ENCODE results near the gene PSMB5. TPM values are rescaled to one million over a fixed set of nuclear protein-coding genes. Genes with fewer than 3 reads are reported as not detected.

The PSMB5 gene
- total and polyA plus RNA-seq, 2 of the 13 experiments (the other 11 are each of a cell fraction or from before 2014, with no cell fraction given), result 705 to 871 TPM

DNA sequence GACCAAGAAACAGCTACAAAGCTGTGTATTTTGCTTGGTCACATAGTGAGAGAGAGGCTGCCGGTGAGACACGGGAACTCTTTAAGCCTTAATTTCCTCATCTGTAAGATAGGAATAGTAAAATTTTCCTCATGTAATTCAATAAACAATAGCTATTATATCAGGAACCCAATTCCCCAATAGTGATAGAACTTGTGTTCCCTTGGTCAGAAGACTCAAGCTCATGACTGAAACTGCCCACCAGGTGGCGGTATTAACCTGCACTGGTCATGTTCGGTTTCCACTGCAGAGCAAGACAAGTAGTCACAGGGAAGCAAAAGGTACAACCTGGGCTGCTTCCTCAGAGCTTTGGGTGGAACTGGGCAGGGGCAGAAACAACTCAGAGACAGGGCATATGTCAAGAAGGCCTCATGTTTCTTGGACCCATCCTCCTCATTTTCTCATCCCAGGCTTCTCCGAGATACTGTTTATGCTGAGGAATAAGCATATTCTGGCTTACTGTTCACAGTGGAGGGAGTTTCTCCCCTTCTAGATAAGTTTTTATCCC is 48.1 kb downstream of the PSMB5 start (continued):
- TF ChIP-seq IKZF5 (CRISPR knock-in tag; IDR thresholded peaks at IDR 0.05), result peak; percentile 66; the same call in 1 of the 2 replicates
- no peak for TF ChIP-seq ZNF652 (CRISPR knock-in tag; IDR thresholded peaks at IDR 0.05; ENCODE audit: borderline replicate concordance, low read depth)
- TF ChIP-seq GFI1 (CRISPR knock-in tag; IDR thresholded peaks at IDR 0.05; ENCODE audit: borderline replicate concordance), result no peak
- 0 out of 2 replicates have a peak, but pooled peaks have one; percentile 54 for TF ChIP-seq ETV6 (CRISPR knock-in tag; conservative IDR thresholded peaks at IDR 0.05)
- no peak for TF ChIP-seq ZBTB10 (CRISPR knock-in tag; IDR thresholded peaks at IDR 0.05; ENCODE audit: borderline replicate concordance)
- TF ChIP-seq, protein P1, sequence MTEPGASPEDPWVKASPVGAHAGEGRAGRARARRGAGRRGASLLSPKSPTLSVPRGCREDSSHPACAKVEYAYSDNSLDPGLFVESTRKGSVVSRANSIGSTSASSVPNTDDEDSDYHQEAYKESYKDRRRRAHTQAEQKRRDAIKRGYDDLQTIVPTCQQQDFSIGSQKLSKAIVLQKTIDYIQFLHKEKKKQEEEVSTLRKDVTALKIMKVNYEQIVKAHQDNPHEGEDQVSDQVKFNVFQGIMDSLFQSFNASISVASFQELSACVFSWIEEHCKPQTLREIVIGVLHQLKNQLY (CRISPR knock-in tag; IDR thresholded peaks at IDR 0.05), result no peak
- peak; percentile 44; the same call in 1 of the 2 replicates for TF ChIP-seq ZNF619 (CRISPR knock-in tag; IDR thresholded peaks at IDR 0.05)
- no peak for TF ChIP-seq SRSF9 (IDR thresholded peaks at IDR 0.05; ENCODE audit: borderline replicate concordance, insufficient read depth, low read depth, low read length, poor library complexity, severe bottlenecking)
- no peak for TF ChIP-seq KLF13 (CRISPR knock-in tag; IDR thresholded peaks at IDR 0.05)
- peak; percentile 80; the same call in 1 of the 2 replicates for TF ChIP-seq HOMEZ (CRISPR knock-in tag; IDR thresholded peaks at IDR 0.05; ENCODE audit: low read depth)
- TF ChIP-seq HOXD1 (CRISPR knock-in tag; IDR thresholded peaks at IDR 0.05), result no peak
- TF ChIP-seq PTBP1 (IDR thresholded peaks at IDR 0.05; ENCODE audit: low read depth, low read length, poor library complexity, severe bottlenecking), result no peak
- peak; percentile 65; the same call in 1 of the 2 replicates for TF ChIP-seq ZNF350 (CRISPR knock-in tag; IDR thresholded peaks at IDR 0.05; ENCODE audit: borderline replicate concordance, low read depth)
- TF ChIP-seq SKI (IDR thresholded peaks at IDR 0.05; ENCODE audit: partially characterized antibody), result no peak
- TF ChIP-seq PAF1 (CRISPR knock-in tag; IDR thresholded peaks at IDR 0.05), result no peak
- TF ChIP-seq, protein P2, sequence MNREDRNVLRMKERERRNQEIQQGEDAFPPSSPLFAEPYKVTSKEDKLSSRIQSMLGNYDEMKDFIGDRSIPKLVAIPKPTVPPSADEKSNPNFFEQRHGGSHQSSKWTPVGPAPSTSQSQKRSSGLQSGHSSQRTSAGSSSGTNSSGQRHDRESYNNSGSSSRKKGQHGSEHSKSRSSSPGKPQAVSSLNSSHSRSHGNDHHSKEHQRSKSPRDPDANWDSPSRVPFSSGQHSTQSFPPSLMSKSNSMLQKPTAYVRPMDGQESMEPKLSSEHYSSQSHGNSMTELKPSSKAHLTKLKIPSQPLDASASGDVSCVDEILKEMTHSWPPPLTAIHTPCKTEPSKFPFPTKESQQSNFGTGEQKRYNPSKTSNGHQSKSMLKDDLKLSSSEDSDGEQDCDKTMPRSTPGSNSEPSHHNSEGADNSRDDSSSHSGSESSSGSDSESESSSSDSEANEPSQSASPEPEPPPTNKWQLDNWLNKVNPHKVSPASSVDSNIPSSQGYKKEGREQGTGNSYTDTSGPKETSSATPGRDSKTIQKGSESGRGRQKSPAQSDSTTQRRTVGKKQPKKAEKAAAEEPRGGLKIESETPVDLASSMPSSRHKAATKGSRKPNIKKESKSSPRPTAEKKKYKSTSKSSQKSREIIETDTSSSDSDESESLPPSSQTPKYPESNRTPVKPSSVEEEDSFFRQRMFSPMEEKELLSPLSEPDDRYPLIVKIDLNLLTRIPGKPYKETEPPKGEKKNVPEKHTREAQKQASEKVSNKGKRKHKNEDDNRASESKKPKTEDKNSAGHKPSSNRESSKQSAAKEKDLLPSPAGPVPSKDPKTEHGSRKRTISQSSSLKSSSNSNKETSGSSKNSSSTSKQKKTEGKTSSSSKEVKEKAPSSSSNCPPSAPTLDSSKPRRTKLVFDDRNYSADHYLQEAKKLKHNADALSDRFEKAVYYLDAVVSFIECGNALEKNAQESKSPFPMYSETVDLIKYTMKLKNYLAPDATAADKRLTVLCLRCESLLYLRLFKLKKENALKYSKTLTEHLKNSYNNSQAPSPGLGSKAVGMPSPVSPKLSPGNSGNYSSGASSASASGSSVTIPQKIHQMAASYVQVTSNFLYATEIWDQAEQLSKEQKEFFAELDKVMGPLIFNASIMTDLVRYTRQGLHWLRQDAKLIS (CRISPR knock-in tag; IDR thresholded peaks at IDR 0.05), result no peak
- no peak for TF ChIP-seq HES4 (CRISPR knock-in tag; IDR thresholded peaks at IDR 0.05; ENCODE audit: borderline replicate concordance)
- TF ChIP-seq ZNF343 (CRISPR knock-in tag; IDR thresholded peaks at IDR 0.05), result no peak
- TF ChIP-seq ZNF670 (CRISPR knock-in tag; IDR thresholded peaks at IDR 0.05; ENCODE audit: borderline replicate concordance), result no peak
- peak; percentile 83 for TF ChIP-seq ZNF792 (CRISPR knock-in tag; IDR thresholded peaks at IDR 0.05)
